GM13977 (cell line): ENCODE results near the gene ARID5B.
A peak's percentile ranks its signal among the peaks of the same experiment; 100 is the strongest.

ENCODE experiments used
- DNase-seq: peaks from one replicate; pipeline ENCODE4 v3.0.0; 2012; ENCODE audit warnings: low spot score
- in situ Hi-C: fragments of 300-500 bp; cut with MboI; formaldehyde crosslinking; loops from one replicate; pipeline ENCODE4 v1.12.0; 2022; ENCODE audit warnings: low sequenced_read_pairs, low pct_unique_long_range_greater_than_20kb, mixed read lengths, inconsistent platforms; ENCODE audit not compliant: unreplicated experiment
- TF ChIP-seq, protein P1 (sequence below): IDR thresholded peaks from 2 replicates; pipeline ENCODE4 v1.5.1; 2012; ENCODE audit warnings: mild to moderate bottlenecking, control low read depth; ENCODE audit not compliant: insufficient read depth; ENCODE audit errors: extremely low read depth, missing control alignments

The ARID5B gene

DNA sequence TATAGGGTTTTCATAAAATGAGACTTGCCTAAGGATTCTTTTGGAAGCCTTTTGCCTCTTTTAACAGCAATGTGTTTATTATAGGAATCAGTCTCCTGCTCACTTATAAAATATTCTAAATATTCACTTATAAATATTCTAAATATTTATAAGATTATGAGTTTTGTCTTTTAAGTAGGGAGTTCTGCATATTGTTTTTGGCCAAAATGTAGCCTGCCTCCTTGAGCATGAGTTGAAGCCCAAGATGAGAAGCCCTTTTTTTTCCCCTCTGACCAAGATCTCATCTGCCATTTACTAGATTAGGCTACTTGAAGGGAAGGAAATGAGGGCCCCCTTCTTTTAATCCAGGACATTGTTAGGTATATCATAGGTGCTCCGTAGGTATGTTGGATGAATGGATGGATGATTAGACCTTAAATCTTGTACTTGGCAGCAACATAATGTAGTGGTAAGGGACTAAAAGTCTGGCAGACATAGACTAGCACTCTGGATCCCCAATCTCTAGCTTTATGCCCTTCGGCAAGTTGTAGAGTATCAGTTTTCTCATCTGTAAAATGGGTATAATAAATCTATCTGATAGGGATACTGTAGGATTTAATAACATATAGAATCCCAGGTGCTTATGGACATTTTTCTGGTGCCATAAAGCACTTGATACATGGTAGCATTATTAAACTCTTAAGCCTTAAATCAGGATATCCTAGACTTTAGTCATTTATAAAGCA, 59.1 kb downstream of the ARID5B start:
- in situ Hi-C loops: no loop called here
- DNase-seq: no peak
- TF ChIP-seq, protein P1, sequence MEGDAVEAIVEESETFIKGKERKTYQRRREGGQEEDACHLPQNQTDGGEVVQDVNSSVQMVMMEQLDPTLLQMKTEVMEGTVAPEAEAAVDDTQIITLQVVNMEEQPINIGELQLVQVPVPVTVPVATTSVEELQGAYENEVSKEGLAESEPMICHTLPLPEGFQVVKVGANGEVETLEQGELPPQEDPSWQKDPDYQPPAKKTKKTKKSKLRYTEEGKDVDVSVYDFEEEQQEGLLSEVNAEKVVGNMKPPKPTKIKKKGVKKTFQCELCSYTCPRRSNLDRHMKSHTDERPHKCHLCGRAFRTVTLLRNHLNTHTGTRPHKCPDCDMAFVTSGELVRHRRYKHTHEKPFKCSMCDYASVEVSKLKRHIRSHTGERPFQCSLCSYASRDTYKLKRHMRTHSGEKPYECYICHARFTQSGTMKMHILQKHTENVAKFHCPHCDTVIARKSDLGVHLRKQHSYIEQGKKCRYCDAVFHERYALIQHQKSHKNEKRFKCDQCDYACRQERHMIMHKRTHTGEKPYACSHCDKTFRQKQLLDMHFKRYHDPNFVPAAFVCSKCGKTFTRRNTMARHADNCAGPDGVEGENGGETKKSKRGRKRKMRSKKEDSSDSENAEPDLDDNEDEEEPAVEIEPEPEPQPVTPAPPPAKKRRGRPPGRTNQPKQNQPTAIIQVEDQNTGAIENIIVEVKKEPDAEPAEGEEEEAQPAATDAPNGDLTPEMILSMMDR: no peak

- TF ChIP-seq, protein P1: no peak
- DNase-seq: peak; percentile 23
- in situ Hi-C loops: no loop called here
Observed at GRCh38 chr10:61961278-61961677, 59.8 kb downstream of the ARID5B start.

DNA sequence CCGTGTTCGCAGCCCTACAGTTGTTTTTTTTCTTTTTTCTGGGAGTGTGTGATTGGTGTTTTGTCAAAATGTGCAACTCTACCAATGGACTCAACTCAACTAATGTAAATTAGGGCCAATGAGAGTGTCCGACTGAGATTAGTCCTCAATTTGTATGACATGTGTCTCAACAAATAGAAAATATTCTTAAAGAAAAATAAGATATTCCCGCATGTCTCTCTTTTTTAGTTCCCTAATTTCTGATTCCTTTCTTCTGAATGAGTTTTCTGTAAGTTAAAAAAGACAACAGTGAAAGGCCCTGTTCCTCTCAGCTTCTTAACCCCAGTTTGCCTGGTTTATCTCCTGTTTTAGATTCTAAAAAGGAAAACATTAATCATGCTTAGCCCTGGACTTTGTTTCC, 61.5 kb downstream of the ARID5B start:
- no peak for DNase-seq
- TF ChIP-seq, protein P1: no peak
- in situ Hi-C loops: no loop called here

- in situ Hi-C loops: no loop called here
- no peak for DNase-seq
- TF ChIP-seq, protein P1: no peak
Observed at GRCh38 chr10:61963669-61964058, 62.2 kb downstream of the ARID5B start.

DNA sequence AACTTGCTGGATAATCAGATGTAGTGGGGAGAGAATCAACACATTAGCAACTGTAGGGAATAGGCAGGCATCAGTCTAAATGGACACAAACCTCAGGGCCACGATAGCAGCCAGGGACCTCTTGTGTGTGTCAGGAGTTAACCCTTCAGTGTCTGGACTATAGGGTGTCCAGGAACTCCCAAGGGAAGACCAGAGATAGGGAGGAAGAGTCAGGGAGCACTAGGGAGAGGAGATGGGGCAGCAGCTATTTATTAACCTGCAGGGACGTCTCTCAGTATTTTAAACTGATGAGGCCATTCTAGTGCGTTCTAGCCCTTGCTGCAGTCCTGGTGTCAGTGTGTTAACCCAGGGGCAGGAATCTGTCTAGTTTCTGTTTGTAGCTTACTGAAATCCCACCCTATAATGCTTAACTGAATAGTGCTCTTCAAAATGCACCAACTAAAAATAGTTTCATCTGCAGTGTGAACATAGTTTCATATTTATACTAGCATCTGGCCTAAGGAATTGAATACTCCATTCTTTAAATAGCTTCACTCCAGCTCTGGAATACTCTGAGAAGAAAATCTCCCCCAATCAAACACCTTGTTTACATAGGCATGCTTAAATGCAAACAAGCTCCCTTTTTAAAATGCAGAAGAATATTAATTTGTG, 62.7 kb downstream of the ARID5B start:
- no peak for DNase-seq
- TF ChIP-seq, protein P1: no peak
- in situ Hi-C loops: no loop called here

DNA sequence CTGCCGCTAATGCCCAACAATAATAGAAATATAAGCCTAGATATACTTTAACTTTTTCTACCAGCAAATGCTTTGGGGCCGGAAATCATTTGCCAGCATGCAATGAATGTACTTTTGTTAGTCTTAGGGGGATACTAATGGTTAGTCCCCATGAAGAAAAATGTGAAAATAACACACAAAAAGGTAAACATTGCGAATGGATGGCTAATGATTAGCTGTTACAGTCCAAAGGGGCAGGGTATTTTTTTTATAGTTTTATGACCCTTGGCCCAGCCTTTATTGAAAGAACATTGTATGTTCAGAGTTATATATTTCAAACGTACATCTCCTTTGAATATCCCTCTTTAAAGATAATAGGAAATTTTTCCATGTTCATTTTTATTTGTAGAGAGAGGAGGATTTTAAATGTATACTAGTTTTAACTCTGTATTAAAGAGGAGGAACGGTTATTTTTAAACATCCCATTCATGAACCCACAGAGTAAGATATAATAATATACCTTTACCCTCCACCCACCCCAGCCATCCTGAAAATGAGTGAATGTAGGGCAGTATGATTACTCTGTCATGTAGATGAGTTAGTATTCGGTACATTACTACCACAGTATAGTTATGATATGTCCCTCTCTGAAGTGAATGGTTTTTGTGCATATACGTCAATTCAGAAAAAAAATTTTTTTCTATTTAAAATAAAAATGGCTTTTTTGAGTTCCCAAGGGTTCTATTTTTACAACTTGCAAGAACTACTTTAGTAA, 63.6 kb downstream of the ARID5B start:
- in situ Hi-C loops: no loop called here
- TF ChIP-seq, protein P1: no peak
- DNase-seq: no peak
